Hepatocyte (in vitro differentiated cells): ENCODE measurements around the gene NTNG1. TPM values are rescaled to one million over a fixed set of nuclear protein-coding genes. Genes with fewer than 3 reads are reported as not detected.

Experiments
- DNase-seq: peaks from one replicate; pipeline ENCODE4 v3.0.0-alpha.2; 2016; ENCODE audit warnings: low spot score
- H2AFZ ChIP-seq: fragments of 200-600 bp; sonication (generic); 2 replicates; pipeline ENCODE4 v1.6.0; 2016; ENCODE audit warnings: antibody characterized with exemption, mild to moderate bottlenecking
- H3K27ac ChIP-seq: fragments of 200-600 bp; sonication (generic); 2 replicates; pipeline ENCODE4 v1.5.1; 2016; ENCODE audit warnings: mild to moderate bottlenecking
- H3K27me3 ChIP-seq: fragments of 200-600 bp; sonication (generic); 2 replicates; pipeline ENCODE4 v1.6.1; 2016
- H3K36me3 ChIP-seq: fragments of 200-600 bp; sonication (generic); replicated peaks from 2 replicates; pipeline ENCODE4 v1.5.1; 2016; ENCODE audit warnings: low read depth; ENCODE audit not compliant: insufficient read depth
- H3K4me1 ChIP-seq: fragments of 200-600 bp; sonication (generic); 2 replicates; pipeline ENCODE4 v1.5.1; 2016; ENCODE audit warnings: mild to moderate bottlenecking, moderate library complexity; ENCODE audit not compliant: insufficient read depth
- H3K4me2 ChIP-seq: fragments of 200-600 bp; sonication (generic); 2 replicates; pipeline ENCODE4 v1.6.0; 2016
- H3K4me3 ChIP-seq: fragments of 200-600 bp; sonication (generic); 2 replicates; pipeline ENCODE4 v1.5.1; 2016; ENCODE audit warnings: mild to moderate bottlenecking
- H3K79me2 ChIP-seq: fragments of 200-600 bp; sonication (generic); 2 replicates; pipeline ENCODE4 v1.6.0; 2017; ENCODE audit warnings: mild to moderate bottlenecking
- H3K9me2 ChIP-seq: fragments of 200-600 bp; sonication (generic); replicated peaks from 2 replicates; pipeline ENCODE4 v1.6.0; 2017; ENCODE audit warnings: mild to moderate bottlenecking; ENCODE audit not compliant: insufficient read depth
- H3K9me3 ChIP-seq: fragments of 200-600 bp; sonication (generic); 2 replicates; pipeline ENCODE4 v1.5.1; 2016; ENCODE audit warnings: low read depth, mild to moderate bottlenecking
- H4K20me1 ChIP-seq: fragments of 200-600 bp; sonication (generic); 2 replicates; pipeline ENCODE4 v1.6.0; 2016; ENCODE audit warnings: mild to moderate bottlenecking; ENCODE audit not compliant: insufficient read depth, poor library complexity, severe bottlenecking
- EZH2 ChIP-seq: fragments of 200-600 bp; sonication (generic); IDR thresholded peaks from 2 replicates; pipeline ENCODE4 v1.6.1; 2016; ENCODE audit warnings: antibody characterized with exemption, mild to moderate bottlenecking, borderline replicate concordance
- EZH2phosphoT487 ChIP-seq: fragments of 200-600 bp; sonication (generic); IDR thresholded peaks from one replicate; pipeline ENCODE4 v1.6.1; 2018; ENCODE audit warnings: antibody characterized with exemption, mild to moderate bottlenecking, low read depth, moderate library complexity; ENCODE audit not compliant: unreplicated experiment, severe bottlenecking
- WGBS: methylation state at CpG from one replicate; pipeline ENCODE4 v1.1.6; 2016; ENCODE audit warnings: low lambda C conversion rate; ENCODE audit errors: missing lambda C conversion rate; 5-methylcytosine and 5-hydroxymethylcytosine counted together
- polyA plus RNA-seq: library from polyadenylated mRNA; unstranded; fragments of >200 nt; fragmentation: Nextera tagmentation; extraction: Ambion mirVana; gene quantifications from 2 replicates; pipeline ENCODE4 v1.2.1, GENCODE V29; 2016
- total RNA-seq: library from RNA; depleted of rRNA; stranded (reverse); fragments of >200 nt; gene quantifications from 2 replicates; pipeline ENCODE4 v1.2.3, GENCODE V29; 2014
- TF ChIP-seq, protein P1 (sequence below): fragments of 200-600 bp; sonication (generic); IDR thresholded peaks from 2 replicates; pipeline ENCODE4 v1.5.1; 2016; ENCODE audit warnings: antibody characterized with exemption, mild to moderate bottlenecking; ENCODE audit not compliant: poor library complexity

NTNG1 gene
- total and polyA plus RNA-seq, 2 experiments from 2014 or later, result 1.4 to 3.9 TPM

DNA sequence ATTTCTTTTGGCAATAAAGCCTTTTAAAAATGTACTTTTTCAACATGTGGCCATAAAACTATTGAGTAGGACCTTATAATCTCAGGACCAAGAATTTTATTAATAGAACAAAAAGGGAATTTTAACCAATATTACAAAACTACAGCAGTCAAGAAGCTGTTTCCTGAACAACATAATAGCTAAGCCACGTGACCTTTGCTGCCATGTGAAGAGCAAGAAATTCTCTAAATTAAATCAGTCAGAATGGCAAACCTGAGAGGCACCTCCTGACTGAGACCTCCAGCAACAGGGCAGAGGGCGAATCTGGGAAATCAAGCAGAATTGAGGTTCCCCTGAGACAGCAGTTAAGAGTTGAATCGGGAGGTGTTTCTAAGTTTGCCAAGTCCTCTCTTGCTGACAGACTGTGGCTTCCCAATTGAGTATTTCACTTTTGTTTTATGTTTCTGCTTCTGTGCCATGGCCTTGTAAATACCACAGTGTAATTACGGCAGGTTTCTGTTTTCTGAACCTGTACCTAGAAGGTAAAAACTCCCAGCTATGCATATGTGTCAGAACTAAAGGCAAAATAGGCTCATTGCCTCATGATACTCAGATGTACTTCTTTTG is 358.4 kb downstream of the NTNG1 start:
- Histone ChIP-seq H3K27ac (no peak overlapping the region), H3K9me3 (no peaks in the 10 kb centered on the region), H3K4me3 (no peak overlapping the region), H4K20me1 (no peaks in the 10 kb centered on the region), H3K36me3 (no peaks in the 10 kb centered on the region), H3K79me2 (no peaks in the 10 kb centered on the region), H3K4me2 (no peak overlapping the region), H2AFZ (no peak overlapping the region), H3K27me3 (no peaks in the 10 kb centered on the region), H3K4me1 (no peaks in the 10 kb centered on the region), H3K9me2 (no peaks in the 10 kb centered on the region)
- TF ChIP-seq EZH2phosphoT487 (no peak), EZH2 (no peak)
- TF ChIP-seq, protein P1, sequence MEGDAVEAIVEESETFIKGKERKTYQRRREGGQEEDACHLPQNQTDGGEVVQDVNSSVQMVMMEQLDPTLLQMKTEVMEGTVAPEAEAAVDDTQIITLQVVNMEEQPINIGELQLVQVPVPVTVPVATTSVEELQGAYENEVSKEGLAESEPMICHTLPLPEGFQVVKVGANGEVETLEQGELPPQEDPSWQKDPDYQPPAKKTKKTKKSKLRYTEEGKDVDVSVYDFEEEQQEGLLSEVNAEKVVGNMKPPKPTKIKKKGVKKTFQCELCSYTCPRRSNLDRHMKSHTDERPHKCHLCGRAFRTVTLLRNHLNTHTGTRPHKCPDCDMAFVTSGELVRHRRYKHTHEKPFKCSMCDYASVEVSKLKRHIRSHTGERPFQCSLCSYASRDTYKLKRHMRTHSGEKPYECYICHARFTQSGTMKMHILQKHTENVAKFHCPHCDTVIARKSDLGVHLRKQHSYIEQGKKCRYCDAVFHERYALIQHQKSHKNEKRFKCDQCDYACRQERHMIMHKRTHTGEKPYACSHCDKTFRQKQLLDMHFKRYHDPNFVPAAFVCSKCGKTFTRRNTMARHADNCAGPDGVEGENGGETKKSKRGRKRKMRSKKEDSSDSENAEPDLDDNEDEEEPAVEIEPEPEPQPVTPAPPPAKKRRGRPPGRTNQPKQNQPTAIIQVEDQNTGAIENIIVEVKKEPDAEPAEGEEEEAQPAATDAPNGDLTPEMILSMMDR, result no peak
- no peak for DNase-seq
- WGBS, result 84% methylated on average over 4 of the region's 4 CpGs

DNA sequence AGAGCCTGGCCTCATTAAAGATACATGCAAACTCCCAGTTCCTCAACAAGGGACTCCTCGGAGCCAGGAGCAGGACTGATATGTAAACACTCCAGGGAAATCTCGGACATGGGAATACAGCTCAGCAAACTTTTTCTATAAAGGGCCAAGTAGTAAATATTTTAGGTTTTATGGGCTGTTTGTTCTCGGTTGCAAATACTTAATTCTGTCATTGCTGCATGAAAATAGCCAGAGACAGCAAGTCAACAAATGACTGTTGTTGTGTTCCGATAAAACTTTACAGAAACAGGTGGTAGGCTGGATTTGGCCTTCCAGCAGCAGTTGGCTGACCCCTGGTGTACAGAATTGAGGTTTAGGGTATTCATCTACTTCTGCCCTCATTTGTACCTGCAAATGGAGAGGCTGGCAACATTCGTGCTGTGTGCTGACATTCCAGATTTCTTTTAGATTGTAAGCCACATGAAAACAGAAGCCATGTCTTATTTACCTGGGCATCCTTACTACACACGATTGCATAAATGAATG is 360.3 kb downstream of the NTNG1 start:
- no peaks in the 10 kb centered on the region for H4K20me1 ChIP-seq
- H3K36me3 ChIP-seq, result no peaks in the 10 kb centered on the region
- H3K9me2 ChIP-seq, result no peaks in the 10 kb centered on the region
- 70% methylated on average over 6 of the region's 6 CpGs for WGBS
- DNase-seq, result no peak
- TF ChIP-seq EZH2, result no peak
- TF ChIP-seq, protein P1, result no peak
- no peak for TF ChIP-seq EZH2phosphoT487
- no peak overlapping the region for H3K4me2 ChIP-seq
- H3K4me3 ChIP-seq, result no peak overlapping the region
- H3K27ac ChIP-seq, result no peak overlapping the region
- H3K4me1 ChIP-seq, result no peaks in the 10 kb centered on the region
- no peaks in the 10 kb centered on the region for H3K79me2 ChIP-seq
- no peak overlapping the region for H2AFZ ChIP-seq
- no peaks in the 10 kb centered on the region for H3K27me3 ChIP-seq
- H3K9me3 ChIP-seq, result no peaks in the 10 kb centered on the region

DNA sequence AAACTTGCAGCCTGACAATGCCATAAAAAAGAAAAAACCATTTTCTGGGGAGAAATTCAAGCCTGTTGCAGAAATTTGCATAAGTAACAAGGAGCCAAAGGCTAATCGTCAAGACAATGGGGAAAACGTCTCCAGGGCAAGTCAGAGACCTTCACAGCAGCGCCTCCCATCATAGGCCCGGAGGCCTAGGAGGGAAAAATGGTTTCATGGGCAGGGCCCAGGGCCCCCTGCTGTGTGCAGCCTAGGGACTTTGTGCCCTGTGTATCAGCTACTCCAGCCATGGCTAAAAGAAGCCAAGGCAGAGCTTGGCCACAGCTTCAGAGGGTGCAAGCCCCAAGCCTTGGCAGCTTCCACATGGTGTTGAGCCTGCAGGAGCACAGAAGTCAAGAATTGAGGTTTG is 369.5 kb downstream of the NTNG1 start:
- H4K20me1 ChIP-seq, result no peaks in the 10 kb centered on the region
- H3K27ac ChIP-seq, result no peak overlapping the region
- no peaks in the 10 kb centered on the region for H3K79me2 ChIP-seq
- no peak for DNase-seq
- no peaks in the 10 kb centered on the region for H3K9me2 ChIP-seq
- no peaks in the 10 kb centered on the region for H3K27me3 ChIP-seq
- no peak overlapping the region for H3K4me3 ChIP-seq
- no peaks in the 10 kb centered on the region for H3K4me1 ChIP-seq
- 84% methylated on average over 4 of the region's 4 CpGs for WGBS
- H3K4me2 ChIP-seq, result no peak overlapping the region
- no peak overlapping the region for H2AFZ ChIP-seq
- no peaks in the 10 kb centered on the region for H3K36me3 ChIP-seq
- H3K9me3 ChIP-seq, result no peaks in the 10 kb centered on the region
- TF ChIP-seq EZH2phosphoT487, result no peak

DNA sequence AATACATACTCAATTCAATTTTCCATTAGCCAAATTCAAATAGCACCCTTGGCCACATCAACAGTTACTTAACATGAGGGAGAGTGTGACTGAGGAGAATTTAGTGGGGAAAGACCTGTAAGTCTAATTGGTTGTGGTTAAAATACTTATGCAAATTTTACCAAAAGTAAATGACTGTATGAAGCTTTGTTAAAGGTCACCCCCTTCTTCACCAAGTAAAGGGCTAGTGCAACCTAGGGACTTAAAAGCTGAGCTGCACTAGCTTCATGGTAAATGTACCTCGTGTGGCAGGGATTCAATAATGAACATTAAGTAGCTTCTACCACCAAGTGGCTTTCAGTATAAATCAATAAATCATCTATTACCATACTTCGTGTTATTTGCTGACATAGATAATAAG is 372.0 kb downstream of the NTNG1 start:
- H3K27me3 ChIP-seq, result no peaks in the 10 kb centered on the region
- H3K79me2 ChIP-seq, result no peaks in the 10 kb centered on the region
- H3K4me1 ChIP-seq, result no peaks in the 10 kb centered on the region
- H2AFZ ChIP-seq, result no peak overlapping the region
- 80% methylated on average over 2 of the region's 2 CpGs for WGBS
- H3K36me3 ChIP-seq, result no peaks in the 10 kb centered on the region
- no peak overlapping the region for H3K4me2 ChIP-seq
- DNase-seq, result no peak
- no peak overlapping the region for H3K27ac ChIP-seq
- no peaks in the 10 kb centered on the region for H3K9me3 ChIP-seq
- no peak overlapping the region for H3K4me3 ChIP-seq
- TF ChIP-seq EZH2phosphoT487 (no peak), EZH2 (no peak)
- TF ChIP-seq, protein P1, result no peak
- no peaks in the 10 kb centered on the region for H3K9me2 ChIP-seq
- H4K20me1 ChIP-seq, result no peaks in the 10 kb centered on the region
